Measurements from ENCODE around the gene NPFF.
"Not testable (repeated sequence)": the region's sequence is repeated elsewhere in the genome, so short reads cannot be mapped to it uniquely, and the experiment has no call there.

NPFF gene

GRCh38 chr12:53493610-53494391 is 13.5 kb downstream of the NPFF start:
- no peak for DNase-seq

GRCh38 chr12:53492830-53493609 is 14.3 kb downstream of the NPFF start:
- peak; percentile 36 for DNase-seq

GRCh38 chr12:53492188-53492587 is 15.1 kb downstream of the NPFF start:
- no peak for DNase-seq

- no peak for DNase-seq
Observed at GRCh38 chr12:53489242-53489864, 17.9 kb downstream of the NPFF start.

GRCh38 chr12:53486736-53487487 is 20.4 kb downstream of the NPFF start:
- no peak for DNase-seq

- no peak for DNase-seq
Observed at GRCh38 chr12:53485955-53486735, 21.1 kb downstream of the NPFF start.

GRCh38 chr12:53484686-53485575 is 22.4 kb downstream of the NPFF start:
- DNase-seq = no peak

GRCh38 chr12:53483979-53484377 is 23.3 kb downstream of the NPFF start:
- DNase-seq = no peak

- no peak for DNase-seq
Observed at GRCh38 chr12:53483225-53483978, 23.9 kb downstream of the NPFF start.

- DNase-seq = no peak
Observed at GRCh38 chr12:53482626-53483168, 24.6 kb downstream of the NPFF start.

GRCh38 chr12:53481939-53482586 is 25.2 kb downstream of the NPFF start:
- no peak for DNase-seq

GRCh38 chr12:53481458-53481857 is 25.8 kb downstream of the NPFF start:
- DNase-seq = not testable (repeated sequence)

- no peak for DNase-seq
Observed at GRCh38 chr12:53480491-53481442, 26.5 kb downstream of the NPFF start.

- no peak for DNase-seq
Observed at GRCh38 chr12:53479331-53479730, 28.0 kb downstream of the NPFF start.

GRCh38 chr12:53478865-53479264 is 28.4 kb downstream of the NPFF start:
- no peak for DNase-seq

- DNase-seq = no peak
Observed at GRCh38 chr12:53476769-53477209, 30.5 kb downstream of the NPFF start.

- DNase-seq = no peak
Observed at GRCh38 chr12:53474819-53475218, 32.5 kb downstream of the NPFF start.

- no peak for DNase-seq
Observed at GRCh38 chr12:53474077-53474476, 33.2 kb downstream of the NPFF start.

All from DMS79 (cell line).